Activated gamma-delta T cell (primary cell): ENCODE data around the gene SLC13A2.

ENCODE experiments used
- DNase-seq: peaks from one replicate; lab custom pipeline; 2025; lab: John Stamatoyannopoulos, UW

SLC13A2 gene

DNA sequence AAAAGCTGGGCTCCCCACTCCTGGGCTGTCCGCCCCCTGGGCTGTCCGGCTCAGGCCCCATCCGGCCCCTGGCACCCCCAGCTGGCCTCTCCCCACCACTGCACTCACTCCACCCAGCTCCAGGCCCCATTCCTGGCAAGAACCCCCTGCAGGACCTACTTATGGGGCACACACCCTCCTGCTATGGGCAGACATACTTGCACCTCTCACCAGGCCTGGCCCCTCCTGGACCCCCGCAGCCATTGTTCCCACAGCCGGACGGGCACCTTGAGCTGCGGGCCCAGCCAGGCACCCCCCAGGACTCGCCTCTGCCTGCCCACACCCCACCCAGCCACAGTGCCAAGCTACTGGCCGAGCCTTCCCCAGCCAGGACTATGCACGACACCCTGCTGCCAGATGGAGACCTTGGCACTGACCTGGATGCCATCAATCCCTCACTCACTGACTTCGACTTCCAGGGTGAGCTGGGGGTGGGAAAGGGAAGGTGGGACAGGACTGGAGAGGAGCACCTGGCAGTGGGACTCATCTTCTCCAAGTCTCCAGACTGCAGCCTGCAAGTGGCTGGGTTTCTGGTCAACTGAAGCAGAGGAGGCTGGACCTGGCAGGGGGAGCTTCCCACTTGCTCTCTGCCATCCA is 61.4 kb downstream of the SLC13A2 start:
- no peak for DNase-seq

DNA sequence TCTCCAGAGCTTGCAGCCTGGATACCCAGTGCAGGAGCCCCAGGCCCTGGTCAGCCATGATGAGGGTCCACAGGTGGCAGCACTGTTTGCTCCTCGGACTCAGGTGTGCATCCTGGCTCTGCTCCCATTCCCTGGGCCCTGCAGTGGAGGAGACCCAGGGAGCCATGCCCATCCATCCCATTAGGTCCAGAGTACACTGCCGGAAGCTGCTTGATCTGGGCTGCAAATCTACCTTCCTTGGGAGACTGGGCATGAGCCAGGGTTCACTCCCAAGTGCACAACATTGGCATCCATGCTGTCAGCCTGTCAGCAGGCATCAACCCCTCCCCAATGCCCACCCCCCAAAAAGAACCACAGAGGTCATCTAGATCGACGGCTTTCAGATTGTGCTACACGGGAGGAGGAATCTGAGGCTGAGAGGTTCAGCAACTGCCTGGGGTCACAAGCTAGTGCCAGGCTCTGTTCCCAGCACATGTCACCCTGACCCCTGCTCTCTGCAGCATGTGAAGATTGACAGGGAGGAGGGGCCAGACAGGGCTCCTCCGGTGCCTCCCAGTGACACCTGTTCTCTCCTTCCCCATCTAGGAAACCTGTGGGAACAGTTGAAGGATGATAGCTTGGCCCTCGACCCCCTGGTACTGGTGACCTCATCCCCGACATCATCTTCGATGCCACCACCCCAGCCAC is 63.2 kb downstream of the SLC13A2 start:
- no peak for DNase-seq

- DNase-seq, result no peak
Measured at GRCh38 chr17:28537219-28537610, 63.8 kb downstream of the SLC13A2 start.

DNA sequence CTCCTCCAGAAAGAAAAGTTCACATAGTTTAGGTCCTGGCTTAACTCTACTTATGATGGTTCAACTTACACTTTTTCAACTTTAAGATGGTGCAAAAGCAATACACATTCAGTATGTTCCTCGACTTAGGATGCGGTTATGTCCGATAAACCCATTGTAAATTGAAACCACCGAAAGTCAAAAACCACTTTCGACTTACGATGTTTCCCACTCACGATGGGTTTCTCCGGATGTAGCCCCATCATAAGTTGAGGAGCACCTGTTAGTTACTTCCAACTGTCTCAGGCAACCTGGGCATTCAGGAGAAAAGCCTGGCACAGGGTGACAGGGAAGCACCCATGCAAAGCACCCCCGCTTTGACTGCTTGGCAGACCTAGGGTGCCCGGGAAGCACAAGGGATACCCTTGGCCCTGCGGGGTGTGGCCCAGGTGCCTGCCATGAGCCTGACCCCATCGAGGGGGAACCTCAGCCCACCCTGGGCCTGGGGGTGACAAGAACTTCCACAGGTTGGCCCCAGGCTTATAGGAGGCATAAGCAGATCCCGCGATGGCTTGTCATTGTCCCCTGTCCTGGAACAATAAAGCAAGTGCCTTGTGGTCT is 65.0 kb downstream of the SLC13A2 start:
- DNase-seq, result no peak

GRCh38 chr17:28540231-28540630 is 66.8 kb downstream of the SLC13A2 start:
- no peak for DNase-seq

DNA sequence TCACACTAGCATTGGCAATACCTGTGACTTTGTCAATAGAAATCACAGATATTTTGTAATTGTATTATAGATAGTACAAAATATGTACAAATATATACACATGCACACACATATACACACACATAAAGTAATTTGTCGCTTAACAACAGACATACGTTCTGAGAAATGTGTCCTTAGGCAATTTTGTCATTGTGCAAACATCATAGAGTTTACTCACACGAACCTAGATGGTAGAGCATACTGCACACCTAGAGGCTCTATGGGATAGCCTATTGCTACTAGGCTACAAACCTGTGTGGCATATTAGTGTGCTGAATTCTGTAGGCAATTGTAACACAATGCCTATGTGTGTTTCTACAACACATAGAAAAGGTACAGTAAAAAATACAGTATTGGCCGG is 68.0 kb downstream of the SLC13A2 start:
- DNase-seq, result no peak

- no peak for DNase-seq
Measured at GRCh38 chr17:28544402-28545140, 71.1 kb downstream of the SLC13A2 start.

GRCh38 chr17:28545141-28545503 is 71.7 kb downstream of the SLC13A2 start:
- DNase-seq, result no peak

DNA sequence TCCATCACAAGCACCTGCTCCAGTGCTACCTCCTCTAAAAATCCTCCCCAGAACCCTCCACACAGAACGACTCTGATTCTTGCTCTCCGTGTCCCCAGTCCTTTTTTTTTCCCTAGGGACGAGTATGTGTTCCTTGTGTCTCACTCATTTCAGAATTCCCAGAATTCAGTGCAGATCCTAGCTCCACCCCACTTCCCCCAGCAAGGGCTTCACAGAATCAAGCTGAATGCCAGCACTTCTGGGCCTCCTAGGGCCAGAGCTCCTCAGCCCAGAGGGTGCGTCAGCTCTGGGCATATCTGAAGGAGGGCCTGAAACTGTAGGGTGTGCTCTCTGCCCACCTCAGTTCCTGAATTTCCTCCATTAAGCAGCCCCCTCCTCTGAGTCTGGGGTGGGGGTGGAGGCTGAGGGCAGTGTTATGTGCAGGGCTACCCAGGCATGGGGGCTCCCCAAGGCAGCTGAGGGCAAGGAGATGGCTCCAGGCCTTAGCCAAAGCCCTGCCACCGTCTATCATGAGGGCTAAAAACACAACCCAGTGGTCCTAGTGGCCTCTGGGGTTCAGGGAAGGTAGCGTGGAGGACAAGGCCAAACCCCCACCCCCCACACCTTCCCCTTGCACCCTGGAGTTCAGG is 72.5 kb downstream of the SLC13A2 start:
- no peak for DNase-seq

DNA sequence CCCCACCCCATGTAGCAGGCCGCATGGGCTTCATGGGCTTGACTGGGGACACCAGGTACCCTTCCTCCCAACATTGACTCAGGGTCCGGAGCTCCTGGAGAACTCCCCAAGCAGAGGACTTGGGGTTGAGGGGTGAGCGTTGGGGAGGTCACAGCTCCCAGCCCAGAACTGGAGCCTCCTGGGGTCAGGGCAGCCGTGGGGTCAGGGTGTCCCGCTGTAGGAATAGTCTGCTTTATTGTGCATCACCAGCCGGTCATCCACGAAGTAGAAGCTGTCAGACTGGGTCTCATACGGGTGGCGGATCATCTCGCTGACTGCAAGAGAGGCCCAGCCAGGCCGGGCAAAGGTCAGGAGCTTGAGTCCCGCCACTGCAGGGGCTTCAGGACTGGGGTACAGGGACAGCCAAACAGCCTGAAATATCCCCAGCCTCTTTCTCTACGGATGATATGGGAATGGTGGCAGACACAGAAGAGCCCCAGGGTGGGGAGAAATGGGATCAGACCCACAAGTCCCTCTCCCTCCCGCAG is 73.7 kb downstream of the SLC13A2 start:
- DNase-seq, result no peak
